Duodenal mucosa (tissue), 2 donors: ENCODE results near the gene HNRNPLL.
"Not testable (repeated sequence)": the region's sequence is repeated elsewhere in the genome, so short reads cannot be mapped to it uniquely, and the experiment has no call there.

ENCODE experiments used
- H3K27ac ChIP-seq: one replicate; pipeline ENCODE4 v1.7.0; 2013; ENCODE audit warnings: low read depth, low read length
- H3K27me3 ChIP-seq, 2 donors: one replicate each; pipeline ENCODE4 v1.7.0; 2013; ENCODE audit warnings: low read length in 2 of 2, control low read depth in 1 of 2; ENCODE audit not compliant: insufficient read depth in 2 of 2, control insufficient read depth in 1 of 2
- H3K36me3 ChIP-seq, 2 donors: one replicate each; pipeline ENCODE4 v1.7.0; 2013; ENCODE audit warnings: low read length in 2 of 2, control low read depth in 1 of 2; ENCODE audit not compliant: insufficient read depth in 2 of 2, control insufficient read depth in 1 of 2
- H3K4me1 ChIP-seq, 2 donors: one replicate each; pipeline ENCODE4 v1.7.0; 2013; ENCODE audit warnings: low read length in 2 of 2, control low read depth in 1 of 2; ENCODE audit not compliant: insufficient read depth in 2 of 2, control insufficient read depth in 1 of 2
- H3K4me3 ChIP-seq, 2 donors: one replicate each; pipeline ENCODE4 v1.7.0; 2013; ENCODE audit warnings: low read length in 2 of 2, low read depth in 1 of 2
- H3K9ac ChIP-seq, 2 donors: one replicate each; pipeline ENCODE4 v1.7.0; 2013; ENCODE audit warnings: low read length in 2 of 2, low read depth in 1 of 2
- H3K9me3 ChIP-seq, 2 donors: one replicate each; pipeline ENCODE4 v1.7.0; 2013; ENCODE audit warnings: low read length in 2 of 2, control low read depth in 1 of 2; ENCODE audit not compliant: control insufficient read depth in 1 of 2

HNRNPLL gene

GRCh38 chr2:38546585-38546984 is 56.1 kb downstream of the HNRNPLL start:
- Histone ChIP-seq H3K27ac (no peak overlapping the region), H3K27me3 (no peaks in the 10 kb centered on the region), H3K4me3 (no peak overlapping the region), H3K36me3 (no peaks in the 10 kb centered on the region), H3K9ac (no peak overlapping the region), H3K9me3 (no peaks in the 10 kb centered on the region), H3K4me1 (peaks cover 0 to 8% of the 10 kb centered on the region in 2 donors)

- H3K9me3 ChIP-seq, result no peaks in the 10 kb centered on the region
- no peak overlapping the region for H3K4me3 ChIP-seq
- peaks cover 0 to 12% of the 10 kb centered on the region in 2 donors for H3K4me1 ChIP-seq
- H3K36me3 ChIP-seq, result no peaks in the 10 kb centered on the region
- no peak overlapping the region for H3K9ac ChIP-seq
- H3K27me3 ChIP-seq, result no peaks in the 10 kb centered on the region
- H3K27ac ChIP-seq, result no peak overlapping the region
Measured at GRCh38 chr2:38546064-38546463, 56.7 kb downstream of the HNRNPLL start.

GRCh38 chr2:38542248-38542631 is 60.5 kb downstream of the HNRNPLL start:
- H3K9me3 ChIP-seq, result not testable (repeated sequence)

GRCh38 chr2:38540580-38541286 is 62.0 kb downstream of the HNRNPLL start:
- no peaks in the 10 kb centered on the region for H3K27me3 ChIP-seq
- peaks cover 0 to 18% of the 10 kb centered on the region in 2 donors for H3K4me1 ChIP-seq
- no peaks in the 10 kb centered on the region for H3K36me3 ChIP-seq
- no peak overlapping the region for H3K27ac ChIP-seq
- H3K9me3 ChIP-seq, result no peaks in the 10 kb centered on the region
- no peak overlapping the region for H3K4me3 ChIP-seq
- no peak overlapping the region for H3K9ac ChIP-seq

More at GRCh38 chr2:38542248-38542631, 60.5 kb downstream of the HNRNPLL start:
- peaks cover 0 to 18% of the 10 kb centered on the region in 2 donors for H3K4me1 ChIP-seq
- H3K4me3 ChIP-seq, H3K27me3 ChIP-seq, H3K36me3 ChIP-seq, H3K9ac ChIP-seq, H3K27ac ChIP-seq: not testable (repeated sequence)

GRCh38 chr2:38539086-38539485 is 63.6 kb downstream of the HNRNPLL start:
- no peak overlapping the region for H3K27ac ChIP-seq
- H3K4me1 ChIP-seq, result peaks cover 0 to 18% of the 10 kb centered on the region in 2 donors
- no peak overlapping the region for H3K9ac ChIP-seq
- peaks cover 0 to 5% of the 10 kb centered on the region in 2 donors for H3K27me3 ChIP-seq
- no peaks in the 10 kb centered on the region for H3K36me3 ChIP-seq
- no peak overlapping the region for H3K4me3 ChIP-seq
- no peaks in the 10 kb centered on the region for H3K9me3 ChIP-seq

- no peak overlapping the region for H3K27ac ChIP-seq
- H3K27me3 ChIP-seq, result peaks cover 0 to 5% of the 10 kb centered on the region in 2 donors
- no peak overlapping the region for H3K4me3 ChIP-seq
- no peak overlapping the region for H3K9ac ChIP-seq
- H3K9me3 ChIP-seq, result no peaks in the 10 kb centered on the region
- peaks cover 0 to 17% of the 10 kb centered on the region in 2 donors for H3K4me1 ChIP-seq
- no peaks in the 10 kb centered on the region for H3K36me3 ChIP-seq
Measured at GRCh38 chr2:38537937-38538525, 64.7 kb downstream of the HNRNPLL start.

GRCh38 chr2:38537296-38537695 is 65.4 kb downstream of the HNRNPLL start:
- H3K27me3 ChIP-seq, H3K4me1 ChIP-seq, H3K9ac ChIP-seq: not testable (repeated sequence)

GRCh38 chr2:38535744-38536506 is 66.8 kb downstream of the HNRNPLL start:
- H3K9me3 ChIP-seq, result no peaks in the 10 kb centered on the region
- peak overlapping the region; percentile 55 to 67 for H3K4me3 ChIP-seq
- peak overlapping the region in 1 of 2 donors; percentile 44 for H3K9ac ChIP-seq
- peaks cover 0 to 5% of the 10 kb centered on the region in 2 donors for H3K4me1 ChIP-seq
- peaks cover 0 to 5% of the 10 kb centered on the region in 2 donors for H3K27me3 ChIP-seq
- H3K27ac ChIP-seq, result no peak overlapping the region
- H3K36me3 ChIP-seq, result no peaks in the 10 kb centered on the region

More at GRCh38 chr2:38537296-38537695, 65.4 kb downstream of the HNRNPLL start:
- H3K4me3 ChIP-seq, H3K9me3 ChIP-seq, H3K36me3 ChIP-seq, H3K27ac ChIP-seq: not testable (repeated sequence)

- H3K27me3 ChIP-seq, result peaks cover 0 to 5% of the 10 kb centered on the region in 2 donors
- H3K36me3 ChIP-seq, result no peaks in the 10 kb centered on the region
- H3K9me3 ChIP-seq, result no peaks in the 10 kb centered on the region
- H3K4me1 ChIP-seq, result no peaks in the 10 kb centered on the region
- no peak overlapping the region for H3K27ac ChIP-seq
- peak overlapping the region in 1 of 2 donors; percentile 44 for H3K9ac ChIP-seq
- peak overlapping the region; percentile 55 to 67 for H3K4me3 ChIP-seq
Measured at GRCh38 chr2:38535404-38535743, 67.4 kb downstream of the HNRNPLL start.

GRCh38 chr2:38534746-38535403 is 67.9 kb downstream of the HNRNPLL start:
- Histone ChIP-seq H3K27ac (no peak overlapping the region), H3K27me3 (peaks cover 0 to 5% of the 10 kb centered on the region in 2 donors), H3K9me3 (no peaks in the 10 kb centered on the region), H3K9ac (peak overlapping the region in 1 of 2 donors; percentile 44), H3K4me1 (no peaks in the 10 kb centered on the region), H3K4me3 (no peak overlapping the region), H3K36me3 (no peaks in the 10 kb centered on the region)
